Activated naive CD4-positive, alpha-beta T cell treated with anti-CD3 and anti-CD28 coated beads, Interleukin-2, amount 50 U/mL, for 16 hours (primary cell): Measurements from ENCODE around the gene FGF3.

Source experiments
- DNase-seq: peaks from one replicate; pipeline ENCODE4 v3.0.0-alpha.2; 2020

FGF3 gene

GRCh38 chr11:69818603-69819441 is at the start of gene FGF3:
TSS of gene FGF3 (minus strand) at chr11:69819416. CDS start at chr11:69818933, 483 bp downstream.
- DNase-seq = no peak

- DNase-seq = no peak
These were observed 49.7 kb upstream of the FGF3 start for GRCh38 chr11:69868871-69869270.

GRCh38 chr11:69868006-69868810 is 49.0 kb upstream of the FGF3 start:
- no peak for DNase-seq

- DNase-seq = no peak
These were observed 48.1 kb upstream of the FGF3 start for GRCh38 chr11:69867076-69868005.

- DNase-seq = no peak
These were observed 47.4 kb upstream of the FGF3 start for GRCh38 chr11:69866648-69867047.

GRCh38 chr11:69865707-69866106 is 46.5 kb upstream of the FGF3 start:
- no peak for DNase-seq

- no peak for DNase-seq
These were observed 45.8 kb upstream of the FGF3 start for GRCh38 chr11:69864686-69865661.

- DNase-seq = no peak
These were observed 44.5 kb upstream of the FGF3 start for GRCh38 chr11:69863544-69864200.

GRCh38 chr11:69862797-69863543 is 43.8 kb upstream of the FGF3 start:
- no peak for DNase-seq

GRCh38 chr11:69862331-69862771 is 43.1 kb upstream of the FGF3 start:
- DNase-seq = no peak

GRCh38 chr11:69861901-69862300 is 42.7 kb upstream of the FGF3 start:
- no peak for DNase-seq

- no peak for DNase-seq
These were observed 41.7 kb upstream of the FGF3 start for GRCh38 chr11:69860796-69861445.

- DNase-seq = no peak
These were observed 41.0 kb upstream of the FGF3 start for GRCh38 chr11:69860244-69860643.

- DNase-seq = no peak
These were observed 40.2 kb upstream of the FGF3 start for GRCh38 chr11:69859275-69859934.

- DNase-seq = no peak
These were observed 36.2 kb upstream of the FGF3 start for GRCh38 chr11:69855421-69855820.

GRCh38 chr11:69854713-69855112 is 35.5 kb upstream of the FGF3 start:
- DNase-seq = no peak

GRCh38 chr11:69852056-69852455 is 32.8 kb upstream of the FGF3 start:
- DNase-seq = no peak

GRCh38 chr11:69848201-69848600 is 29.0 kb upstream of the FGF3 start:
- no peak for DNase-seq

GRCh38 chr11:69844396-69844795 is 25.2 kb upstream of the FGF3 start:
- DNase-seq = no peak
